Measurements from ENCODE around the gene EBF3. TPM values are rescaled to one million over a fixed set of nuclear protein-coding genes. Genes with fewer than 3 reads are reported as not detected.

Gene EBF3
- total RNA-seq, 1 donor = 31.8 TPM

- no peaks in the 10 kb centered on the region for H3K9me3 ChIP-seq (ENCODE audit: low read depth, low read length)
- peak; percentile 80 for DNase-seq (ENCODE audit: insufficient read length, low spot score, missing footprints)
- no peak overlapping the region for H3K4me3 ChIP-seq (ENCODE audit: insufficient read depth, low read length)
- H4K20me1 ChIP-seq (ENCODE audit: insufficient read depth, low read length) = peaks cover 5% of the 10 kb centered on the region
- peaks cover 41% of the 10 kb centered on the region for H3K27me3 ChIP-seq (ENCODE audit: insufficient read depth, low read length)
- H3K4me2 ChIP-seq (ENCODE audit: insufficient read depth, low read length) = no peak overlapping the region
- peaks cover 16% of the 10 kb centered on the region for H3K4me1 ChIP-seq (ENCODE audit: insufficient read depth, low read length)
- peaks cover 19% of the 10 kb centered on the region for H3K79me2 ChIP-seq (ENCODE audit: insufficient read depth, low read length)
- peaks cover 3% of the 10 kb centered on the region for H3K36me3 ChIP-seq (ENCODE audit: insufficient read depth, low read length)
- TF ChIP-seq CTCF (IDR thresholded peaks at IDR 0.05; ENCODE audit: extremely low read depth, low read depth, low read length) = no peak
- H2AFZ ChIP-seq (ENCODE audit: low read length) = no peak overlapping the region
- H3K27ac ChIP-seq (ENCODE audit: low read depth, low read length) = no peak overlapping the region
Observed at GRCh38 chr10:129966889-129967578, 3.0 kb upstream of the EBF3 start.

- H3K27ac ChIP-seq (ENCODE audit: low read depth, low read length) = no peak overlapping the region
- peaks cover 25% of the 10 kb centered on the region for H3K79me2 ChIP-seq (ENCODE audit: insufficient read depth, low read length)
- H3K4me2 ChIP-seq (ENCODE audit: insufficient read depth, low read length) = no peak overlapping the region
- H2AFZ ChIP-seq (ENCODE audit: low read length) = no peak overlapping the region
- peaks cover 13% of the 10 kb centered on the region for H3K4me1 ChIP-seq (ENCODE audit: insufficient read depth, low read length)
- peak; percentile 88 for DNase-seq (ENCODE audit: insufficient read length, low spot score, missing footprints)
- H3K4me3 ChIP-seq (ENCODE audit: insufficient read depth, low read length) = no peak overlapping the region
- peaks cover 6% of the 10 kb centered on the region for H3K36me3 ChIP-seq (ENCODE audit: insufficient read depth, low read length)
- peaks cover 41% of the 10 kb centered on the region for H3K27me3 ChIP-seq (ENCODE audit: insufficient read depth, low read length)
- no peak for TF ChIP-seq CTCF (IDR thresholded peaks at IDR 0.05; ENCODE audit: extremely low read depth, low read depth, low read length)
- peaks cover 5% of the 10 kb centered on the region for H4K20me1 ChIP-seq (ENCODE audit: insufficient read depth, low read length)
- H3K9me3 ChIP-seq (ENCODE audit: low read depth, low read length) = no peaks in the 10 kb centered on the region
Observed at GRCh38 chr10:129966370-129966888, 2.4 kb upstream of the EBF3 start.

- peaks cover 13% of the 10 kb centered on the region for H3K4me1 ChIP-seq (ENCODE audit: insufficient read depth, low read length)
- H3K79me2 ChIP-seq (ENCODE audit: insufficient read depth, low read length) = peaks cover 30% of the 10 kb centered on the region
- peak overlapping the region; percentile 90 for H3K4me2 ChIP-seq (ENCODE audit: insufficient read depth, low read length)
- no peak overlapping the region for H3K27ac ChIP-seq (ENCODE audit: low read depth, low read length)
- H3K9me3 ChIP-seq (ENCODE audit: low read depth, low read length) = no peaks in the 10 kb centered on the region
- peaks cover 6% of the 10 kb centered on the region for H3K36me3 ChIP-seq (ENCODE audit: insufficient read depth, low read length)
- peaks cover 5% of the 10 kb centered on the region for H4K20me1 ChIP-seq (ENCODE audit: insufficient read depth, low read length)
- no peak overlapping the region for H3K4me3 ChIP-seq (ENCODE audit: insufficient read depth, low read length)
- peaks cover 40% of the 10 kb centered on the region for H3K27me3 ChIP-seq (ENCODE audit: insufficient read depth, low read length)
- H2AFZ ChIP-seq (ENCODE audit: low read length) = no peak overlapping the region
- TF ChIP-seq CTCF (IDR thresholded peaks at IDR 0.05; ENCODE audit: extremely low read depth, low read depth, low read length) = no peak
- peak; percentile 15 for DNase-seq (ENCODE audit: insufficient read length, low spot score, missing footprints)
Observed at GRCh38 chr10:129965959-129966358, 1.9 kb upstream of the EBF3 start.

- Histone ChIP-seq H2AFZ (ENCODE audit: low read length) (peak overlapping the region; percentile 85), H3K36me3 (ENCODE audit: insufficient read depth, low read length) (peaks cover 6% of the 10 kb centered on the region), H3K27me3 (ENCODE audit: insufficient read depth, low read length) (peaks cover 34% of the 10 kb centered on the region), H3K27ac (ENCODE audit: low read depth, low read length) (no peak overlapping the region), H3K4me2 (ENCODE audit: insufficient read depth, low read length) (peak overlapping the region; percentile 90), H3K79me2 (ENCODE audit: insufficient read depth, low read length) (peaks cover 35% of the 10 kb centered on the region), H4K20me1 (ENCODE audit: insufficient read depth, low read length) (peaks cover 5% of the 10 kb centered on the region), H3K4me1 (ENCODE audit: insufficient read depth, low read length) (peaks cover 13% of the 10 kb centered on the region), H3K9me3 (ENCODE audit: low read depth, low read length) (no peaks in the 10 kb centered on the region), H3K4me3 (ENCODE audit: insufficient read depth, low read length) (peak overlapping the region; percentile 76)
- DNase-seq (ENCODE audit: insufficient read length, low spot score, missing footprints) = no peak
- TF ChIP-seq CTCF (IDR thresholded peaks at IDR 0.05; ENCODE audit: extremely low read depth, low read depth, low read length) = no peak
Observed at GRCh38 chr10:129965425-129965808, 1.3 kb upstream of the EBF3 start.

Measured in osteoblast (primary cell).